ENCODE data around the gene SLC13A5.
A peak's percentile ranks its signal among the peaks of the same experiment; 100 is the strongest.

SLC13A5 gene

GRCh38 chr17:6688944-6689343 lies 24.2 kb downstream of the SLC13A5 start:
- H2BK120ac ChIP-seq (ENCODE audit: low read depth, low read length): no peak overlapping the region
- no peaks in the 10 kb centered on the region for H3K27me3 ChIP-seq (ENCODE audit: insufficient read depth, low read length, poor library complexity)
- no CpG with 5 or more reads among the region's 9 CpGs for WGBS (ENCODE audit: extremely low coverage, insufficient coverage, low lambda C conversion rate)
- H2BK15ac ChIP-seq (replicated peaks; ENCODE audit: low read depth): no peak overlapping the region
- no peak overlapping the region for H3K56ac ChIP-seq (ENCODE audit: low read length)
- H3K9ac ChIP-seq (ENCODE audit: low read length): no peak overlapping the region
- peaks cover 8% of the 10 kb centered on the region for H3K4me1 ChIP-seq (ENCODE audit: control insufficient read depth, low read depth, low read length)
- H4K5ac ChIP-seq (ENCODE audit: low read length): no peak overlapping the region
- H3K79me1 ChIP-seq (ENCODE audit: low read length): no peaks in the 10 kb centered on the region
- no peak overlapping the region for H3K18ac ChIP-seq (ENCODE audit: low read length)
- no peak overlapping the region for H2AK5ac ChIP-seq (ENCODE audit: low read length)
- H3K23ac ChIP-seq (ENCODE audit: low read length): no peak overlapping the region
- no peaks in the 10 kb centered on the region for H3K79me2 ChIP-seq (ENCODE audit: control insufficient read depth, insufficient read depth, low read length)
- H3K27ac ChIP-seq (ENCODE audit: low read depth, low read length): no peak overlapping the region
- no peaks in the 10 kb centered on the region for H3K36me3 ChIP-seq (ENCODE audit: control insufficient read depth, insufficient read depth, low read length)
- DNase-seq: no peak
- H2BK5ac ChIP-seq (ENCODE audit: low read length): no peak overlapping the region
- no peak overlapping the region for H3K4me2 ChIP-seq (ENCODE audit: low read length)
- H3K4me3 ChIP-seq (ENCODE audit: low read length): no peak overlapping the region
- no peak overlapping the region for H3K4ac ChIP-seq (ENCODE audit: low read depth, low read length)
- H4K8ac ChIP-seq (ENCODE audit: low read depth, low read length): no peak overlapping the region

GRCh38 chr17:6686026-6686425 lies 27.1 kb downstream of the SLC13A5 start:
- no peak overlapping the region for H3K18ac ChIP-seq (ENCODE audit: low read length)
- no peak overlapping the region for H3K4me3 ChIP-seq (ENCODE audit: low read length)
- peaks cover 8% of the 10 kb centered on the region for H3K4me1 ChIP-seq (ENCODE audit: control insufficient read depth, low read depth, low read length)
- no peaks in the 10 kb centered on the region for H3K36me3 ChIP-seq (ENCODE audit: control insufficient read depth, insufficient read depth, low read length)
- no peak overlapping the region for H3K23ac ChIP-seq (ENCODE audit: low read length)
- H4K8ac ChIP-seq (ENCODE audit: low read depth, low read length): no peak overlapping the region
- no peak for DNase-seq
- H2AK5ac ChIP-seq (ENCODE audit: low read length): no peak overlapping the region
- no peak overlapping the region for H3K4me2 ChIP-seq (ENCODE audit: low read length)
- H3K79me1 ChIP-seq (ENCODE audit: low read length): no peaks in the 10 kb centered on the region
- no peaks in the 10 kb centered on the region for H3K27me3 ChIP-seq (ENCODE audit: insufficient read depth, low read length, poor library complexity)
- no peak overlapping the region for H2BK5ac ChIP-seq (ENCODE audit: low read length)
- no peak overlapping the region for H3K56ac ChIP-seq (ENCODE audit: low read length)
- H3K27ac ChIP-seq (ENCODE audit: low read depth, low read length): no peak overlapping the region
- no peak overlapping the region for H3K9ac ChIP-seq (ENCODE audit: low read length)
- WGBS (ENCODE audit: extremely low coverage, insufficient coverage, low lambda C conversion rate): no CpG with 5 or more reads among the region's 4 CpGs
- H2BK120ac ChIP-seq (ENCODE audit: low read depth, low read length): no peak overlapping the region
- H4K5ac ChIP-seq (ENCODE audit: low read length): no peak overlapping the region
- no peak overlapping the region for H2BK15ac ChIP-seq (replicated peaks; ENCODE audit: low read depth)
- H3K4ac ChIP-seq (ENCODE audit: low read depth, low read length): no peak overlapping the region
- no peaks in the 10 kb centered on the region for H3K79me2 ChIP-seq (ENCODE audit: control insufficient read depth, insufficient read depth, low read length)

GRCh38 chr17:6684881-6685767 lies 28.0 kb downstream of the SLC13A5 start:
- no peak overlapping the region for H4K5ac ChIP-seq (ENCODE audit: low read length)
- no CpG with 5 or more reads among the region's 14 CpGs for WGBS (ENCODE audit: extremely low coverage, insufficient coverage, low lambda C conversion rate)
- H3K4me3 ChIP-seq (ENCODE audit: low read length): no peak overlapping the region
- DNase-seq: no peak
- no peak overlapping the region for H2BK15ac ChIP-seq (replicated peaks; ENCODE audit: low read depth)
- H3K4ac ChIP-seq (ENCODE audit: low read depth, low read length): no peak overlapping the region
- H3K27me3 ChIP-seq (ENCODE audit: insufficient read depth, low read length, poor library complexity): no peaks in the 10 kb centered on the region
- no peak overlapping the region for H3K56ac ChIP-seq (ENCODE audit: low read length)
- H3K79me1 ChIP-seq (ENCODE audit: low read length): no peaks in the 10 kb centered on the region
- H3K4me2 ChIP-seq (ENCODE audit: low read length): no peak overlapping the region
- no peak overlapping the region for H4K8ac ChIP-seq (ENCODE audit: low read depth, low read length)
- H3K79me2 ChIP-seq (ENCODE audit: control insufficient read depth, insufficient read depth, low read length): no peaks in the 10 kb centered on the region
- H2BK5ac ChIP-seq (ENCODE audit: low read length): no peak overlapping the region
- H3K4me1 ChIP-seq (ENCODE audit: control insufficient read depth, low read depth, low read length): peaks cover 8% of the 10 kb centered on the region
- no peak overlapping the region for H3K27ac ChIP-seq (ENCODE audit: low read depth, low read length)
- no peak overlapping the region for H3K9ac ChIP-seq (ENCODE audit: low read length)
- H3K23ac ChIP-seq (ENCODE audit: low read length): no peak overlapping the region
- no peak overlapping the region for H2AK5ac ChIP-seq (ENCODE audit: low read length)
- H3K18ac ChIP-seq (ENCODE audit: low read length): no peak overlapping the region
- H2BK120ac ChIP-seq (ENCODE audit: low read depth, low read length): no peak overlapping the region
- H3K36me3 ChIP-seq (ENCODE audit: control insufficient read depth, insufficient read depth, low read length): no peaks in the 10 kb centered on the region

- no peaks in the 10 kb centered on the region for H3K27me3 ChIP-seq (ENCODE audit: insufficient read depth, low read length, poor library complexity)
- H2BK15ac ChIP-seq (replicated peaks; ENCODE audit: low read depth): no peak overlapping the region
- no peak overlapping the region for H4K5ac ChIP-seq (ENCODE audit: low read length)
- no CpG with 5 or more reads among the region's 7 CpGs for WGBS (ENCODE audit: extremely low coverage, insufficient coverage, low lambda C conversion rate)
- H3K4me3 ChIP-seq (ENCODE audit: low read length): no peak overlapping the region
- H3K4me1 ChIP-seq (ENCODE audit: control insufficient read depth, low read depth, low read length): peaks cover 8% of the 10 kb centered on the region
- no peak overlapping the region for H3K18ac ChIP-seq (ENCODE audit: low read length)
- peak; percentile 87 for DNase-seq
- H3K27ac ChIP-seq (ENCODE audit: low read depth, low read length): peak overlapping the region; percentile 38
- no peak overlapping the region for H3K4ac ChIP-seq (ENCODE audit: low read depth, low read length)
- H3K79me2 ChIP-seq (ENCODE audit: control insufficient read depth, insufficient read depth, low read length): no peaks in the 10 kb centered on the region
- no peak overlapping the region for H2BK120ac ChIP-seq (ENCODE audit: low read depth, low read length)
- no peak overlapping the region for H3K4me2 ChIP-seq (ENCODE audit: low read length)
- H3K23ac ChIP-seq (ENCODE audit: low read length): no peak overlapping the region
- no peak overlapping the region for H4K8ac ChIP-seq (ENCODE audit: low read depth, low read length)
- no peaks in the 10 kb centered on the region for H3K79me1 ChIP-seq (ENCODE audit: low read length)
- H2AK5ac ChIP-seq (ENCODE audit: low read length): no peak overlapping the region
- H3K36me3 ChIP-seq (ENCODE audit: control insufficient read depth, insufficient read depth, low read length): no peaks in the 10 kb centered on the region
- no peak overlapping the region for H3K9ac ChIP-seq (ENCODE audit: low read length)
- no peak overlapping the region for H2BK5ac ChIP-seq (ENCODE audit: low read length)
- H3K56ac ChIP-seq (ENCODE audit: low read length): no peak overlapping the region
Observed at GRCh38 chr17:6684460-6684783, 28.7 kb downstream of the SLC13A5 start.

- no peak overlapping the region for H2BK120ac ChIP-seq (ENCODE audit: low read depth, low read length)
Observed at GRCh38 chr17:6683730-6684459, 29.3 kb downstream of the SLC13A5 start.

More at GRCh38 chr17:6683730-6684459, 29.3 kb downstream of the SLC13A5 start:
- Histone ChIP-seq H2BK5ac (ENCODE audit: low read length) (peak overlapping the region; percentile 33), H3K4ac (ENCODE audit: low read depth, low read length) (no peak overlapping the region), H2BK15ac (replicated peaks; ENCODE audit: low read depth) (no peak overlapping the region), H3K56ac (ENCODE audit: low read length) (peak overlapping the region; percentile 62), H4K5ac (ENCODE audit: low read length) (no peak overlapping the region), H3K36me3 (ENCODE audit: control insufficient read depth, insufficient read depth, low read length) (no peaks in the 10 kb centered on the region), H3K79me2 (ENCODE audit: control insufficient read depth, insufficient read depth, low read length) (no peaks in the 10 kb centered on the region), H3K27me3 (ENCODE audit: insufficient read depth, low read length, poor library complexity) (no peaks in the 10 kb centered on the region), H3K4me1 (ENCODE audit: control insufficient read depth, low read depth, low read length) (peaks cover 8% of the 10 kb centered on the region), H4K8ac (ENCODE audit: low read depth, low read length) (no peak overlapping the region), H3K9ac (ENCODE audit: low read length) (no peak overlapping the region), H3K79me1 (ENCODE audit: low read length) (no peaks in the 10 kb centered on the region), H3K18ac (ENCODE audit: low read length) (no peak overlapping the region), H3K4me3 (ENCODE audit: low read length) (no peak overlapping the region), H2AK5ac (ENCODE audit: low read length) (peak overlapping the region; percentile 46), H3K23ac (ENCODE audit: low read length) (no peak overlapping the region), H3K27ac (ENCODE audit: low read depth, low read length) (no peak overlapping the region), H3K4me2 (ENCODE audit: low read length) (no peak overlapping the region)
- no CpG with 5 or more reads among the region's 3 CpGs for WGBS (ENCODE audit: extremely low coverage, insufficient coverage, low lambda C conversion rate)
- no peak for DNase-seq

Data from mesendoderm (in vitro differentiated cells).